Ishikawa (cell line): ENCODE results near the gene ADGRB2.
A peak's percentile ranks its signal among the peaks of the same experiment; 100 is the strongest.

Source experiments
- CEBPB ChIP-seq: IDR thresholded peaks from 2 replicates; pipeline ENCODE4 v1.6.1; 2012
- CREB1 ChIP-seq: IDR thresholded peaks from 2 replicates; pipeline ENCODE4 v1.6.1; 2012; ENCODE audit warnings: low read depth
- EGR1 ChIP-seq: IDR thresholded peaks from 2 replicates; pipeline ENCODE4 v1.6.1; 2012
- EP300 ChIP-seq: IDR thresholded peaks from 2 replicates; pipeline ENCODE4 v1.6.1; 2012; ENCODE audit warnings: borderline replicate concordance
- NFIC ChIP-seq: IDR thresholded peaks from 2 replicates; pipeline ENCODE4 v1.6.1; 2012
- RAD21 ChIP-seq: IDR thresholded peaks from 2 replicates; pipeline ENCODE4 v1.6.1; 2012; ENCODE audit warnings: low read depth
- TAF1 ChIP-seq: IDR thresholded peaks from 2 replicates; pipeline ENCODE4 v1.6.1; 2012; ENCODE audit warnings: low read depth, mild to moderate bottlenecking
- TCF12 ChIP-seq: IDR thresholded peaks from 2 replicates; pipeline ENCODE4 v1.6.1; 2012; ENCODE audit warnings: low read depth
- TEAD4 ChIP-seq: IDR thresholded peaks from 2 replicates; pipeline ENCODE4 v1.6.1; 2012
- YY1 ChIP-seq: IDR thresholded peaks from 2 replicates; pipeline ENCODE4 v1.6.1; 2012; ENCODE audit warnings: low read depth
- ZBTB7A ChIP-seq: IDR thresholded peaks from 2 replicates; pipeline ENCODE4 v1.6.1; 2012; ENCODE audit warnings: low read depth
- TF ChIP-seq, protein P1 (sequence below): IDR thresholded peaks from 2 replicates; pipeline ENCODE4 v1.6.1; 2012; ENCODE audit warnings: low read depth, mild to moderate bottlenecking
- TF ChIP-seq, protein P2 (sequence below): IDR thresholded peaks from 2 replicates; pipeline ENCODE4 v1.6.1; 2012
- TF ChIP-seq, protein P3 (sequence below): IDR thresholded peaks from 2 replicates; pipeline ENCODE4 v1.6.1; 2012

Gene ADGRB2

DNA sequence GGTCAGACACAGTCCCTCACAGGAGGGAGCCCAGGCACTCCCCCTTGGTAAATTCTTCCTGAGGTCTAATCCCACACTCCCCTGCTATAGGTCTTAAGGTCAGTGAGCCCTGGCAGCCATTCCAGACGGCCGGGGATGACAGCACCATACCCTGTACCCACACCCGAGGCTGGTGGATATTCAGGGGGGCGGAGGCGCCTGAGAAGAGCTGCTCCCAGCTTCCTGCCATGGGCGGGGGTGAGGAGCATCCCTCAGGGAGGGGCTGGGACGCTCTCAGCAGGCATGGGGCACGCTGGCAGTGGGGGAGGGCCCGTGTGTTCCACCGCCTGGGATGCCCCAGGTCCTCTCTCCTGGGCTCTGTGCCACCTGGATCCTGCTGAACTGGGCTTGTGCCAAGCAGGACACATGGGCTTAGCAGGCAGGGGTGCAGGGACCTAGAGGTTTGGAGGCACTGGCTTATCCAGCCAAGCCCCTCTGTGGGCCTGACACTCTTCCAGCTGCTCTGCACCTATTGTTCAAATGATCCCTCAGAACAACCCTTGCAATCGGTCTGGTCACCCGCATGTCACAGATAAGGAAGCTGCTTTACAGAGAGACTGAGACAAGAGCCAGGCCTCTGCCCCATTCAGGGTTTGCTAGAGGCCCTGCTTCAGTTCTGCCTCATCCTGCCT lies 5.7 kb upstream of the ADGRB2 start:
- TF ChIP-seq NFIC (peak; percentile 54), YY1 (no peak), TCF12 (no peak), ZBTB7A (no peak), CREB1 (no peak), TEAD4 (no peak), TAF1 (no peak)
- TF ChIP-seq, protein P1, sequence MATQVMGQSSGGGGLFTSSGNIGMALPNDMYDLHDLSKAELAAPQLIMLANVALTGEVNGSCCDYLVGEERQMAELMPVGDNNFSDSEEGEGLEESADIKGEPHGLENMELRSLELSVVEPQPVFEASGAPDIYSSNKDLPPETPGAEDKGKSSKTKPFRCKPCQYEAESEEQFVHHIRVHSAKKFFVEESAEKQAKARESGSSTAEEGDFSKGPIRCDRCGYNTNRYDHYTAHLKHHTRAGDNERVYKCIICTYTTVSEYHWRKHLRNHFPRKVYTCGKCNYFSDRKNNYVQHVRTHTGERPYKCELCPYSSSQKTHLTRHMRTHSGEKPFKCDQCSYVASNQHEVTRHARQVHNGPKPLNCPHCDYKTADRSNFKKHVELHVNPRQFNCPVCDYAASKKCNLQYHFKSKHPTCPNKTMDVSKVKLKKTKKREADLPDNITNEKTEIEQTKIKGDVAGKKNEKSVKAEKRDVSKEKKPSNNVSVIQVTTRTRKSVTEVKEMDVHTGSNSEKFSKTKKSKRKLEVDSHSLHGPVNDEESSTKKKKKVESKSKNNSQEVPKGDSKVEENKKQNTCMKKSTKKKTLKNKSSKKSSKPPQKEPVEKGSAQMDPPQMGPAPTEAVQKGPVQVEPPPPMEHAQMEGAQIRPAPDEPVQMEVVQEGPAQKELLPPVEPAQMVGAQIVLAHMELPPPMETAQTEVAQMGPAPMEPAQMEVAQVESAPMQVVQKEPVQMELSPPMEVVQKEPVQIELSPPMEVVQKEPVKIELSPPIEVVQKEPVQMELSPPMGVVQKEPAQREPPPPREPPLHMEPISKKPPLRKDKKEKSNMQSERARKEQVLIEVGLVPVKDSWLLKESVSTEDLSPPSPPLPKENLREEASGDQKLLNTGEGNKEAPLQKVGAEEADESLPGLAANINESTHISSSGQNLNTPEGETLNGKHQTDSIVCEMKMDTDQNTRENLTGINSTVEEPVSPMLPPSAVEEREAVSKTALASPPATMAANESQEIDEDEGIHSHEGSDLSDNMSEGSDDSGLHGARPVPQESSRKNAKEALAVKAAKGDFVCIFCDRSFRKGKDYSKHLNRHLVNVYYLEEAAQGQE, result no peak

DNA sequence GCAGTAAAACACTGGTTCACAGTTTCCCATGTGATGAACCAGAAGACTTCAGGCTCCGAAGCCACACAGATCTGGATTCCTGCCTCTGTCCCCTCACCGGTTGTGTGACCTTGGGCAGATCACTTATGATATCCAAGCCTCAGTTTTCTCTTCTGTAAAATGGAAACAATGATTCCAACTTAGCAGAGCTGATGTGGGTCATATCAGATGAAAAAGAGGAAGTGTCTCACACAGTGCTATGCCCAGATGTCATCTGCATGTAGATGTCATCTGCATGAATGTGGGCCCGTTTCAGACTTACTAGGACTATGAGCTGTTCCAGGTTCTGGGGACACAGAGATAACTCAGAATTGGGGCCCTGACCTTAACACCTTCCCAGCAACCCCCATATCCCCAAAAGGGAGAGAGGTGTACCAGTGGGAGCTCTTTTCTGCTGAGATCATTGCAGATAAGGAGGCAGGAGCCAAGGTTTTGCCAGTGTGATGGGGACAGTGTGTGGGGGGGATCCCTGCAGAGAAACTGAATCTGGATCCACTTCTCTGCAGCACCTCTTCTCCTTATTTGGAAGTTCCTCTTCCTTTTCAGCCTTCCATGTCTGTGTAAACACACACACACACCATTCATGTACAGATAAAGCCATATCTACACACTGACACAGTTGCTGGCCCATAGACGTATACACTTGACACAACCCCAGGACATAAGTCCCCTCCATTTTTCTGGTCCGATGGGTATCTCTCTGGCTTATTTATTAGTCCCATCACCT lies 5.0 kb upstream of the ADGRB2 start:
- TF ChIP-seq, protein P2, sequence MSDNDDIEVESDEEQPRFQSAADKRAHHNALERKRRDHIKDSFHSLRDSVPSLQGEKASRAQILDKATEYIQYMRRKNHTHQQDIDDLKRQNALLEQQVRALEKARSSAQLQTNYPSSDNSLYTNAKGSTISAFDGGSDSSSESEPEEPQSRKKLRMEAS, result no peak
- TF ChIP-seq ZBTB7A, result no peak
- TF ChIP-seq CREB1, result no peak
- no peak for TF ChIP-seq EGR1
- no peak for TF ChIP-seq YY1
- no peak for TF ChIP-seq CEBPB
- TF ChIP-seq, protein P1, result no peak
- TF ChIP-seq EP300, result no peak
- TF ChIP-seq RAD21, result no peak
- no peak for TF ChIP-seq NFIC
- no peak for TF ChIP-seq TEAD4
- TF ChIP-seq TCF12, result no peak
- no peak for TF ChIP-seq TAF1

DNA sequence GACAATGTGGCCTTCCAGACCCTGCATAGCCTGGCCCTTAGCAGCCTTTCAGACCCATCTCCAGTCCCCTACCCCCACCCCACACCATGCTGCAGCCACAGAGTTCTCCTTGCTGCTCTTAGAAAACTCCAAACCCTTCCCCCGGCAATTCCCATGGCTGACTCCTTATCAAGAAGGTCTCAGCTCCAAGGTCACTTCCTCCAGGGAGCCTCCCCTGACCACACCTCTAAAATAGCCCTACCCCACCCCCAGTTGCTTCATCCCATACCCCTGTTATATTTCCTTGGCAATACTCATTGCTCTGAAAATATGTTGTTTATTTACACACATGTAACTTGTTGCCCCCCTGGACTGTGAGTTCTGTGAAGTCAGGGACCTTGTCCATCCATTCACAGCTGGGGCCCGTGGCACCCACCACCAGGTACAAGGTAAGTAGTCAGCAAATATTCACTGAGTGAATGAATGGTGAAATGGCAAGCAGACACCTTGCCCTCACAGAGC lies 4.3 kb upstream of the ADGRB2 start:
- no peak for TF ChIP-seq YY1
- TF ChIP-seq, protein P1, result no peak
- TF ChIP-seq EP300, result no peak
- TF ChIP-seq TCF12, result no peak
- TF ChIP-seq, protein P2, result no peak
- TF ChIP-seq ZBTB7A, result no peak
- no peak for TF ChIP-seq RAD21
- TF ChIP-seq, protein P3, sequence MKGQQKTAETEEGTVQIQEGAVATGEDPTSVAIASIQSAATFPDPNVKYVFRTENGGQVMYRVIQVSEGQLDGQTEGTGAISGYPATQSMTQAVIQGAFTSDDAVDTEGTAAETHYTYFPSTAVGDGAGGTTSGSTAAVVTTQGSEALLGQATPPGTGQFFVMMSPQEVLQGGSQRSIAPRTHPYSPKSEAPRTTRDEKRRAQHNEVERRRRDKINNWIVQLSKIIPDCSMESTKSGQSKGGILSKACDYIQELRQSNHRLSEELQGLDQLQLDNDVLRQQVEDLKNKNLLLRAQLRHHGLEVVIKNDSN, result no peak

DNA sequence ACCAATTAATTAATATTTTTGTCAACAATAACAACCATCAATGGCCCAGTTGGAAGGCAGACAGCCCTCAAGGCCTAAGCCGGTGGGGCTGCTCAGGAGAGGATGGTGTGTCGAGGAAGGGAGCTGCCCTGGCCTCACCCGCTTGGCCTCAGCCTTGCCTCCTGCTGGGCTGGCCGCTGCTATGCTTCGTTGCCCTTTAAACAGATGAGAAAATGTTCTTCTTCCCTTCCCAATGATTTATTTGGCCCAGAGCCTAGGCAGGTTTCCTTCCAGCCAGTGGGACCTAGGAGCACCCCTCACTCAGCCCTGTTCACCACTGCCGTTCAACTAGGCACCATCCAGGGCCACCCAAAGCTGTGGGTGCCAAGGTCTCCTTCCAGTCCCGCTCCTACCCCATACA lies 3.1 kb upstream of the ADGRB2 start:
- TF ChIP-seq TEAD4 (0 out of 2 replicates have a peak, but pooled peaks have one; percentile 5), TCF12 (0 out of 2 replicates have a peak, but pooled peaks have one; percentile 14), CEBPB (no peak), EGR1 (no peak), NFIC (peak; percentile 72), YY1 (no peak)

DNA sequence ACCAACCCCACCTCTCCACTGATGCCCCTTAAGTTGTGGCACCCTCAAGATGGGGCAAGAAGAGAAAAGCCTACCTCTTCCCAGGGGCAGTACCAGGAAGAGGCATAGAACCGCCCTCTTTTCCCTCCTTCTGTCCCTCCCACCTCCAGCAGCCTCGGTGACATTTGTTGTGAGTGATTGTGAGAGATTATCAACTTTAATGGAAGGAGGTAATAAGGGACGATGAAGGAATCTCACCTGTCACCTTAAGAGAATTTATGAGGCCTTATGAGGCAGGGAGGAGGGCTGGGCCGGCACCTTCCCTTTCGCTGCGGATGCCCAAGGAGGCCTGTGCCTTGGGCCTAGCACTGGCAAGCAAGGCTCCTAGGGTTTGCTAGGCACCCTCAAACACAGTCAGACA lies 1.4 kb upstream of the ADGRB2 start:
- TF ChIP-seq YY1, result no peak
- no peak for TF ChIP-seq RAD21
- no peak for TF ChIP-seq CEBPB
- no peak for TF ChIP-seq CREB1
- TF ChIP-seq, protein P2, result no peak
- TF ChIP-seq, protein P3, result no peak
- no peak for TF ChIP-seq TAF1
- TF ChIP-seq ZBTB7A, result no peak
